M059J (cell line): Measurements from ENCODE around the gene ZNF549. TPM values are rescaled to one million over a fixed set of nuclear protein-coding genes. Genes with fewer than 3 reads are reported as not detected.
"Not testable (repeated sequence)": the region's sequence is repeated elsewhere in the genome, so short reads cannot be mapped to it uniquely, and the experiment has no call there.

Experiments
- DNase-seq: peaks from one replicate; pipeline ENCODE4 v3.0.0-alpha.2; 2012; ENCODE audit warnings: low read depth
- total RNA-seq: library from RNA; depleted of rRNA; stranded (reverse); fragments of >200 nt; shearing (Covaris generic); gene quantifications from 2 replicates; pipeline ENCODE4 v1.2.3, GENCODE V29; 2014; rRNA removed

Gene ZNF549
- total RNA-seq, result 5.6 and 7.5 TPM in 2 replicates

DNA sequence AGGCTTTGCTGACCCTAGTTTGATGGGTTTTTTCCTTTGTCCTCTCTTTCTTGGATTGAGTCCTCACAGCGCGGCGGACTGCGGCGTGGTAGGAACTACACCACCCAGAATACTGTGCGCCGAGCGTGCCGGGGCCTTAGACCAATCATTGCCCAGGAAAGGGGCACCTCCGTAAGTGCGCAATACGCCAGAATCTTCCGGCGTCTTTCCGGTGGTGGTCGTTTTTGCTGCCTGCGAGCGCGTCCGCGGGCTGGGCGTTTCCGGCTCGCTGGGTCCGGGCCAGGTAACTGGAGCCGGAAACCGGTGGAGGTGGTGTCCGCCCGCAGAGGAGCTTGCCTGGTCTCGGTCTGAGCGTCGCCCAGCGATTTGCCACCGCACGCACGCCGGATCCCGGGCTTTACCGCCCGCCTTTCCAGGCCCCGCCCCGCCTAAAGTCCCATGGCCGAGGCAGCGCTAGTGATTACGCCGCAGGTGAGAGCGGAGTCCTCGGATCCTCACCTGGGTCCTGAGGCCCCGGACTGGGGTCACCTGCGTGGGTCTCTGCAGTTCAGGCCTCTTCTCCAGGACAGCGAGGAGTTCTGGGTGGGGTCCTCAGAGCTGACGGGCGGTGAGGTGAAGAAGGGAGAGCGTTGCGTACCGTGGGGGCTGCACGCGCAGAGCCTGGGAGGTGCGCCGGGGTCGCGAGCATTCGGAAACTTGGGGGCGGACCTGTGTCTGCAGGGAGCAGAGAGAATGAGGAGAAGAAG lies at the start of gene ZNF549:
Gene ZNF549 (plus strand): TSS at position 221 of the 746 bp plus-strand sequence. CDS start 218 bp downstream, at position 439.
- DNase-seq, result peak; percentile 95

DNA sequence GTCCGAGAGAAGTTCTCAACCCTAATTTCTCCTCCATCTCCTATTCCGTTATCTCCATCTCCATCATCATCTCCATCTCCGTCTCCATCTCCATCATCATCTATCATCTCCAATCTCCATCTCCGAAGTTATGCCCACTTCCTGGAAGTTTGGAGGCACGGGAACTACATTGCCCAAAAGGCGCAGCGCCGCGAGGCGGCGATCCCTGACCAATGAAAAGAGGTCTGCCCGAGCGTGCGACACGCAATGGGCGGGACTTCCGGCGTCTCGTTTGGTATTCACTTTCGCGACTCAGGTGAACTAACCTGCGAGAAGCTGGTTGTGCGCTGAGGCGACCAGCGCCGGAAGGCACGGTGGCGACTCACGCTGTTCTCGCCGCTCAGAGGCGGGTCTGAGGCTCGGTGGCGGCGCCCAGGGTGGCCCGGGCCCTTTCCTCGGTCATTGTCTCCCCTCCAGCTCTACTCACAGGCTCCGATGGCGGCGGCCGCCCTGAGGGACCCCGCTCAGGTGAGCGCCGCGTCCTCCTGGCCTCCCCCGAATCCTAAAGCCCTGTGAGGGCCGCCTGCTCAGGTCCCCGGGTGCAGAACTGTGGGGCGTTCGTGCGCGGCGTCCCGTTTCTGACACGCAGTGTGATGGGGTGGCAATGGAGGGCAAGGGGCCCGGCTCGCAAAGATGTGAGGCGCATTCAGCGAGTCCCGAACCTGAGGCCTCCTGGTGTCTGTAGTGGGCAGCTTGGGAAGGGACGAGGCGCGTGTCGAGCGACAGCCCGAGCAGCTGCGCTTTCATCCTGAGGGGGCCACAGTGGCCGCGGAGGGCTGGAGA lies 39.5 kb upstream of the ZNF549 start, which contains the start of gene ZNF419:
Gene ZNF419 (plus strand): TSS at position 274 of the 822 bp plus-strand sequence. CDS start 201 bp downstream, at position 475.
- DNase-seq, result peak; percentile 89

DNA sequence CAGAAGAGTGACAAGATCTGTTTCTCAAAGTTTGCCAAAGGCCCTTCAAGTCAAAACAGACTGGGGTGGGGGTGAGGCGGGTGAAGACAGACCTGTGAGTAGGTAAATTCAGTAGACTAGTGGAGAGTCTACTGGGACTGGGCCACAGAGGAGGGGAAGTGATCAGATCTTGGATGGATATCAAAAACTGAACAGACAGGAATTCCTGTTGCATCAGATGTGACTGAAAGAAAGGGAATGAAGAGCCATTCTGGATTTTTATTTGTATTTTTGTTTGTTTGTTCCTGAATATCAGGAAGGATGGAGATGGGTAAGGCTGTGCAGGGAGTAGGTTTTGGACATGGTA lies 38.9 kb upstream of the ZNF549 start:
- peak; percentile 12 for DNase-seq

DNA sequence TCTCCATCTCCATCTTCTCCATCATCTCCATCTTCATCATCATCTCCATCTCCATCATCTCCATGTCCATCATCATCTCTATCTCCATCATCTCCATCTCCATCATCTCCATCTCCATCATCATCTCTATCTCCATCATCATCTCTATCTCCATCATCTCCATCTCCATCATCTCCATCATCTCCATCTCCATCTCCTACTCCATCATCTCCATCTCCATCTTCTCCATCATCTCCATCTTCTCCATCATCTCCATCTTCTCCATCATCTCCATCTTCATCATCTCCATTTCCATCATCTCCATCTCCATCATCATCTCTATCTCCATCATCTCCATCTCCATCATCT lies 27.9 kb upstream of the ZNF549 start:
- not testable (repeated sequence) for DNase-seq

DNA sequence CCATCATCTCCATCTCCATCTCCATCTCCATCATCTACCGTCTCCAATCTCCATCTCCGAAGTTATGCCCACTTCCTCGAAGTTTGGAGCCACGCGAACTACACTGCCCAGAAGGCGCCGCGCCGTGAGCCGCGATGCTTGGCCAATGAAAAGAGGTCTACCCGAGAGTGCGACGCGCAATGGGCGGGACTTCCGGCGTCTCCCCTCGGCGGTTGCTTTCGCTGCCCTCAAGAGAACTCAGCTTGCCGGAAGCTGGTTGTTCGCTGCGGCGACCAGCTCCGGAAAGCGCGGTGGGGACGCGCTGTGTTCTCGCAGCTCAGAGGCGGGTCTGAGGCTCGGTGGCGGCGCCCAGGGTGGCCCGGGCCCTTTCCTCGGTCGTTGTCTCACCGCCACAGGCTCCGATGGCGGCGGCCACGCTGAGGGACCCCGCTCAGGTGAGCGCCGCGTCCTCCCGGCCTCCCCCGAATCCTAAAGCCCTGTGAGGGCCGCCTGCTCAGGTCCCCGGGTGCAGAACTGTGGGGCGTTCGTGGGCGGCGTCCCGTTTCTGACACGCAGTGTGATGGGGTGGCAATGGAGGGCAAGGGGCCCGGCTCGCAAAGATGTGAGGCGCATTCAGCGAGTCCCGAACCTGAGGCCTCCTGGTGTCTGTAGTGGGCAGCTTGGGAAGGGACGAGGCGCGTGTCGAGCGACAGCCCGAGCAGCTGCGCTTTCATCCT lies 27.3 kb upstream of the ZNF549 start, which contains the start of gene ZNF773:
Gene ZNF773 (plus strand): TSS at position 259 of the 716 bp plus-strand sequence. CDS start 143 bp downstream, at position 402.
- peak; percentile 94 for DNase-seq

DNA sequence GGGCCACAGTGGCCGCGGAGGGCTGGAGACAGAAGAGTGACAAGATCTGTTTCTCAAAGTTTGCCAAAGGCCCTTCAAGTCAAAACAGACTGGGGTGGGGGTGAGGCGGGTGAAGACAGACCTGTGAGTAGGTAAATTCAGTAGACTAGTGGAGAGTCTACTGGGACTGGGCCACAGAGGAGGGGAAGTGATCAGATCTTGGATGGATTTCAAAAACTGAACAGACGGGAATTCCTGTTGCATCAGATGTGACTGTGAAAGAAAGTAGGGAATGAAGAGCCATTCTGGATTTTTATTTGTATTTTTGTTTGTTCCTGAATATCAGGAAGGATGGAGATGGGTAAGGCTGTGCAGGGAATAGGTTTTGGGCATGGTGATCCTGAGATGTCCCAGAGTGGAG lies 26.8 kb upstream of the ZNF549 start:
- DNase-seq, result peak; percentile 28

DNA sequence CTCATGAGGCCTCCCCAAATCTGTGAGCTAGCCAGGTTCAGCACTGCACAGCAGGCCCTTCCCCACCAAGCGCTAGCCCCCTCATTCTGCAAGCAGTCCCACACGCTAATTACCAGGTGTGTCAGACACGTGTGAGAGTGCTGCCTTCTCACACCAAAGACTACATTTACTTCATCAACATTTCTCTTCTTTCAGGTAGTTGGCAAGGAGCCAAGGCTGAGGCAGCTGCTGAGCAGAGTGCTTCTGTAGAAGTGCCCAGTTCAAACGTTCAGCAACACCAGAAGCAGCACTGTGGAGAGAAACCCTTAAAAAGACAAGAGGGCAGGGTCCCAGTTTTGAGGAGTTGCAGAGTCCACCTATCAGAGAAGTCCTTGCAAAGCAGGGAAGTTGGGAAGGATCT lies 21.0 kb upstream of the ZNF549 start:
- no peak for DNase-seq

DNA sequence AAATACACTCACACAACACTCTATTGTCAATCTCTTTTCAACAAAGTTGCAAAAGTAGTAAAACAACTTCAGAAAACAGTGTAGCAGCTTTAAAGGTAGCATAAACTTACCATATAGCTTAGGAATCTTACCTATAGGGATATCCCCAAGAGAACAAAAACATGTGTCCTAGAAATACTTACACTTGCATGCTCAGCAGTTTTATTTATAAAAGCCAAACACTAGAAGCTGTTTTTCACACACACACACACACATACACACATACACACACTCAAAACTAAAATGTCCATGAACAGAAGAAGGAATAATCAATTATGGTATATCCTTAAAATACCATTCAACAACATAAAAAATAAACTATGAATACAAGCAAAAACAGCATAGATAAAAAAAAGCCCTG lies 15.7 kb upstream of the ZNF549 start:
- no peak for DNase-seq

DNA sequence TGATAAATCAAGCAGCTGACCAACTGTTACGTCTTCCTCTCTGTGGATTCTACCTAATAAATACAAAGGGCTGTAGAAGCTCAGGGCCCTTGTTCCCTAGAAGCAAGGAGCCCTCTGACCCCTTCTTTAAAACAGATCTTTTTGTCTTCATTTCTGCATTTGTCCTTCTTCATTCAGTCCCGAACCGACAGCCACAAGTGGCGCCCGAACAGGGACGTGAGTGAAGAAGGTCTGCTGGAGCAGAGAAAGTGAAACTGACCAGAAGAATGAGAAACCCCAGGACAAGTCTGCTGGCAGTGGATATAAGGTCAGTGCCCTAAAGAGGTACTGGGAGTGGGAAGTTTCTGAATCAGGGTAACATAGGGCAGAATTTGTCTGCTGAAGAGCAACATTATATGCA lies 14.3 kb upstream of the ZNF549 start:
- peak; percentile 29 for DNase-seq

DNA sequence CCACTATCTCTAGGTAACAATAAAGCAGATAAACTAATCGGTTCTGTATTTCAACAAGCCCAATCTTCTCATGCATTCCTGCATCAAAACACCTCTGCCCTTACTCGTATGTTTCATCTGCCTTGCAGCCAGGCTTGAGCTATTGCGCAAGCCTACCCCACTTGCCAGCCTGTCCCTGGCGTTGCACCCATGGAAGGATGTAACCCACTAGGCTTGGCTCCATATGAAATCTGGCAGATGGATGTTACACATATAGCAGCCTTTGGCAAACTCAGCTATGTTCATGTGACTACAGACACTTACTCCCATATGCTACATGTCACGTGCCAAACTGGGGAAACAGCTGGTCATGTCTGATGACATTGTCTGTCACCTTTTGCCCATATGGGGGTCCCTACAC lies 11.9 kb upstream of the ZNF549 start:
- no peak for DNase-seq

DNA sequence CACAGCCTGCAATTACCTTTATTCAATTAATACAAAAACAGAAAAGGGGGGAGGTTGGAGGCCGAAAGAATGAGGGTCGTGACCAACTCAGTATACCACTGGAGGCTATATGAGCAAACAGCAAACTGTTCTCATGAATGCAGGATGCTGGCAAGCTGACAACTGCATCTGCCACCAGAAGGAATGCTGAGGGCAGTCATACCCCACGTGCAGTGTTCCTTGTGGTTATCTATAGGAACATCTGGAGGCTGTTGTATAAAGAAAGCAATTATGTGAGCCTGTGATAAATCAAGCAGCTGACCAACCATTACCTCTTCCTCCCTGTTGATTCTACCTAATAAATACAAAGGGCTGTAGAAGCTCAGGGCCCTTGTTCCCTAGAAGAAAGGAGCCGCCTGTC lies 9.1 kb upstream of the ZNF549 start:
- DNase-seq, result not testable (repeated sequence)

DNA sequence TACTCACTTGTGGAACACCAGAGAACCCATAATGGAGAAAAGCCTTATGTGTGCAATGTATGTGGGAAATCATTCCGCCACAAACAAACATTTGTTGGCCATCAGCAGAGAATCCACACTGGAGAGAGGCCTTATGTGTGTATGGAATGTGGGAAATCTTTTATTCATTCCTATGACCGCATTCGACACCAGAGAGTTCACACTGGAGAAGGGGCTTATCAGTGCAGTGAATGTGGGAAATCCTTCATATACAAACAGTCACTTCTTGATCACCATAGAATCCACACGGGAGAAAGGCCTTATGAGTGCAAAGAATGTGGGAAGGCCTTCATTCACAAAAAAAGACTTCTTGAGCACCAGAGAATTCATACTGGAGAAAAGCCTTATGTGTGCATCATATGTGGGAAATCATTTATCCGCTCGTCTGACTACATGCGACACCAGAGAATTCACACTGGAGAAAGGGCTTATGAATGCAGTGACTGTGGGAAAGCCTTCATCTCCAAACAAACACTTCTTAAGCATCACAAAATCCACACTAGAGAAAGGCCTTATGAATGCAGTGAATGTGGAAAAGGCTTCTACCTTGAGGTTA lies 10.9 kb downstream of the ZNF549 start:
- no peak for DNase-seq

DNA sequence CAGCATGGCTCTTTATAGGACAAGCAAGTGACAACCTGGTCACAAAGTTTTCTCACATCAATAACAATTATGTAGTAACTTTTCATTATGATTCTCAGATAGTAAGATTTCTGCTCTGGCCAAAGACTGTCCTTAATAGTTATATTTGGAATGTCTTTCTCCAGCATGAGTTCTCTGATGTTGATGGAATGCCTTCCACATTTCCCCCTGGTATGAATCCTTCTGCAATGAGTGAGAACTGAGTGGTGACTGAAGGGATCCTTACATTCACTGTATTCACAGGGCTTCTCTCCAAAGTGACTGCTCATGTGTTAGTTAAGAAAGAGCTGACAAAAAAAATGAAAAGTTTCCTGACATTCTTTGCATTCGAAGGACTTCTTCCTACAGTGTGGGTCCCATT lies 19.4 kb downstream of the ZNF549 start:
- no peak for DNase-seq

DNA sequence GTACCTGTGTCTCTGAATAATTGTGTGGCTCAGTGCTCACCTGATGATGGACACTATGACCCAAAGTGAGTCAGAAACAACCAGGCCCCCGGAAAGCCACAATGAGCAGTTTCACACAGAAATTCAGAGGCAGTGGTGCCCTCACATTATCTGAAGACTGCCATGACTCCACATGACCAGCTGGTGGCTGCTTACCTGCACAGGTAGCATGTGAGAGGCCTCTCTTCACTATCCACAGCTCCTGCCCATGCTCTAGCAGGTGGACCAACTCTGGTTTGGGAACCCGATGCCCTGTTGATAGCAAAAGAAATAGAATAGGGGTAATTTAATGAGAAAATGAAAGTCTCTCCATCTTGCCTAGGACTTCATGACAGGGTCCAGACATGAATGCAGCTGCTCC lies 25.3 kb downstream of the ZNF549 start:
- no peak for DNase-seq

DNA sequence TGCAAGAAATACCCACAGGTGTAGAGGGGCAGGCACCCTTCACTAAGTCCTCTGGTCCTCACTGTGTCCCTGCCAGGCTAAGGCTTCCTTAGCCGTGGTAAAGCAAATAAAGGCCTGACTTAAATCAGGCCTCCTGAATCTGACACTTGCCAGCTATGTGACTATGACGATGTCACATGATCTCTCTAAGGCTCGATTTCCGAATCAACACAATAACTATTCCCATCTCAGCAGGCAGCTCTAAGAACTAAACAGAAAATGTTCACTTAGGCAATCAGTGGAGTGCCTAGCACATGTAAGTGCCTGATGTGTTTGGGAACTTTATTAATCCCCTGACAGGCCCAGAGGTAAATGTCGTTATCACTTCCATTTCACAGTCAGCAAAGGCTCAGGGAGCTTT lies 30.5 kb downstream of the ZNF549 start:
- no peak for DNase-seq

DNA sequence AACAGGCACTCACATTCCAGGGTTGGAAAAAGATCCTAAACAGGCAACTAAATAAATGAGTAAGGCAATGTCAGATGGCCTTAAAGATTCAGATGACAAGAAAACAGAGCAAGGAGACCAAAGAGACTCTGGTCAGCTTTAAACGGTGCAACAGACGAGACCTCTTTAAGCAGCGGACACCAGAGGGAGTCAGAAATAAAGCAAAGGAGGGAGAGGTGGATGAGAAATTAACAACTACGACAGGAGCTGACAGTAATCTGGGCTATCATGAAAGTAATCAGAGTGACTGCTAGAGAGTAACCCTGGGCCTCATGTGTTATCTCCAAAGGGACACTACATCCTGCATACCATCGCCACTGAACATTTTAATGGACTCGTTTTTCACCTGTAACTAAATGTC lies 31.4 kb downstream of the ZNF549 start:
- no peak for DNase-seq

DNA sequence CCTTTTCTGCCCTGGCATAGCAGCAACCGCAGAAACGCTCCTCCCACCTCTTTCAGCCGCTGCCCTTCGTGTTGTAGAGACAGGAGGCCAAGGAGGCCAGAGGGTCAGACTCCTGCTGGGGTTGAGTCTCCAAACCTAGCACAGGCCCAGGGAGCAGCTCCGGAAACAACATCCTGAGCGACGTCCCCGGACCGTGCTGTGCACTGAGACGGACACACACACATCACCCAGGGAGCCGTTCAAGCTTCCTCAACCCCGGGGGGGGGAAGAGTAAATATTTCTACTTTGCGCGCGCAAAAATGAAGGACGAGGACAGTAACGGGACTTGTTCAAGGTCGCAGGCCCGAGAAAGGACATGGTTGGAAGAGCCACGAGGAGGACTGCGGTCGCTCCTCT lies 31.9 kb downstream of the ZNF549 start:
- peak; percentile 64 for DNase-seq

DNA sequence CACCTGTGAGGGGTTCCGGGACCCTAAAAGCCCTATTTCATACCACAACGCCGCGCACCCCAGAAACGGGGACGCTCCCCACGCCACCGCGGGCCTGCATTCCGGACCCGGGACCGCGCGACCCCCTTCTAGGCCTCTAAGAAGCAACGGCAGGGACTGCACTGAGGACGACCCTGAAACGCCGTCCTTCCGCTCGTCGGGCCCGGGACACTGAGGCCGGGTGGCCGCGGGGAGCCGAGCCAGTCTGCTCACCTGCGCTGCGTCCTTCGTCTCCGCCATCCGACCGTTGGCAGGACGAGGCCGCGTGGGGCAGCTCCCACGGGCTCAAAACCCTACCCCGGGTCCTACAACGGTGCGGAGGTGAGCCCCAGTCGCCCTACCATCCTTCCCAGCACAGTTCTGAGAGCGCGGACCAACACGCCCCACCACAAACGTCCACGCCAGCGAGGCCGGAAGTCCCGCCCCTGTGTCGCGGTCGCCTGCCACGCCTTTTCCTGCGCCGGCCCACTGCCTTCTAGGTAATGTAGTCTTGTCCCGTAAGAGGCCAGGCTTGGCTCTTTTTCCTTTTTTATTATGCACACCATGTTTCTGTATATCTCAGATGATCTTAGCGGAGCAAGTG lies 32.4 kb downstream of the ZNF549 start, which contains the start of gene ZNF550:
Gene ZNF550 (minus strand): TSS at position 460 of the 622 bp plus-strand sequence. CDS start 181 bp downstream, at position 279.
- DNase-seq, result peak; percentile 92

DNA sequence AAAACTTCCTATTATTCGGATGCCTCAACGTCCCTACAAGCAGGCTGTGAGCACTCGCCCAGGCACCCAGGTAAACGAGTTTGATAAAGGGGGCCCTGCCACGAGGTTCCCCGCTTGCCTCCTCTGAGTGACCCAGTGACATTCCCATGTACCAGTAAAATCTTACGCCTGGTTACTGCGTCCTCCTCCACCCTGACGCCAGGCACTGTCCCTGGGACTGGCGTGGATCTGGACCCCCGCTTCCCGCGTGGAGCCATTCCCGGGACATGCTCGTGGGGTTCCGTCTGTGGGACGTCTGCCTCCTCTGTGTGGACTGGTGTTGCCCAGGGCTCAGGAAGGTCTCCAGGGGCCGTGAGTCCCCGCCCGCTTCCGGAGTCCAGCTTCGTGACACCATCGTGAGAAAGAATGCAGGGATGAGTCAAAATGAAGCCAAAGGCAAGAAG lies 32.9 kb downstream of the ZNF549 start:
- DNase-seq, result peak; percentile 92

DNA sequence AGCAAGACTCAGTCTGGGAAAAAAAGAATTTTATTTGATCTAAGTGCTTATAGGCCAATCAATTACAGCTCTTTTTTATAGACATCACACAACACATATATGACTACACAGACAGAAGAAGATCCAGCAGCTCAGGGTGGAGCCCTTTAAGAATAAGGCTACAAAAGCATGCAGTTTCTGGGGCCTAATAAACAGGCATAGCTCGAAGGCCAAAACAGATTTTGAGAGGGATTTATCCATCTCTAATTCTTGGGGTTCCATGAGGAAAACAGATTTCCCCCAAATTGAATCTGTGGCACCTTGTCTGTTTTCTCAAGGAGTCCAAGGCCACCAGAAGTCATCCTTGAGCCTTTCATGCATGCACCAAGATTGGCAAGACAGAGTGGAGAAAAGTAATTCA lies 36.4 kb downstream of the ZNF549 start:
- DNase-seq, result no peak
